Left hindlimb (tissue), 1 donor: ENCODE data around the gene MAN1A1.

Experiments
- DNase-seq: peaks from one replicate; pipeline ENCODE4 v3.0.0-alpha.2; 2018

MAN1A1 gene

GRCh38 chr6:119324718-119325117 is 24.8 kb downstream of the MAN1A1 start:
- DNase-seq = no peak

GRCh38 chr6:119323931-119324330 is 25.6 kb downstream of the MAN1A1 start:
- no peak for DNase-seq

GRCh38 chr6:119323478-119323877 is 26.1 kb downstream of the MAN1A1 start:
- no peak for DNase-seq

- no peak for DNase-seq
Measured at GRCh38 chr6:119322715-119323350, 26.7 kb downstream of the MAN1A1 start.

GRCh38 chr6:119322034-119322433 is 27.5 kb downstream of the MAN1A1 start:
- no peak for DNase-seq

GRCh38 chr6:119319694-119320093 is 29.9 kb downstream of the MAN1A1 start:
- DNase-seq = no peak

GRCh38 chr6:119318730-119319129 is 30.8 kb downstream of the MAN1A1 start:
- DNase-seq = no peak

GRCh38 chr6:119318176-119318575 is 31.4 kb downstream of the MAN1A1 start:
- DNase-seq = no peak

GRCh38 chr6:119317007-119317406 is 32.6 kb downstream of the MAN1A1 start:
- no peak for DNase-seq

- DNase-seq = no peak
Measured at GRCh38 chr6:119314885-119315272, 34.7 kb downstream of the MAN1A1 start.

- DNase-seq = peak; percentile 40
Measured at GRCh38 chr6:119313937-119314884, 35.4 kb downstream of the MAN1A1 start.

- DNase-seq = no peak
Measured at GRCh38 chr6:119312875-119313338, 36.7 kb downstream of the MAN1A1 start.

- no peak for DNase-seq
Measured at GRCh38 chr6:119312441-119312840, 37.1 kb downstream of the MAN1A1 start.

- DNase-seq = no peak
Measured at GRCh38 chr6:119311514-119312142, 37.9 kb downstream of the MAN1A1 start.

- DNase-seq = no peak
Measured at GRCh38 chr6:119310486-119311036, 39.0 kb downstream of the MAN1A1 start.

GRCh38 chr6:119308991-119309657 is 40.4 kb downstream of the MAN1A1 start:
- DNase-seq = no peak

- DNase-seq = no peak
Measured at GRCh38 chr6:119308048-119308570, 41.5 kb downstream of the MAN1A1 start.

- DNase-seq = no peak
Measured at GRCh38 chr6:119307056-119307455, 42.5 kb downstream of the MAN1A1 start.

- no peak for DNase-seq
Measured at GRCh38 chr6:119306396-119306968, 43.1 kb downstream of the MAN1A1 start.

GRCh38 chr6:119303164-119303887 is 46.2 kb downstream of the MAN1A1 start:
- no peak for DNase-seq

GRCh38 chr6:119301429-119301828 is 48.1 kb downstream of the MAN1A1 start:
- no peak for DNase-seq
